ENCODE measurements around the gene ERBB2. TPM values are rescaled to one million over a fixed set of nuclear protein-coding genes. Genes with fewer than 3 reads are reported as not detected.

ERBB2 gene
- total and polyA plus RNA-seq, 2 of the 13 experiments (the other 11 are each of a cell fraction or from before 2014, with no cell fraction given): 57.7 to 64.1 TPM

DNA sequence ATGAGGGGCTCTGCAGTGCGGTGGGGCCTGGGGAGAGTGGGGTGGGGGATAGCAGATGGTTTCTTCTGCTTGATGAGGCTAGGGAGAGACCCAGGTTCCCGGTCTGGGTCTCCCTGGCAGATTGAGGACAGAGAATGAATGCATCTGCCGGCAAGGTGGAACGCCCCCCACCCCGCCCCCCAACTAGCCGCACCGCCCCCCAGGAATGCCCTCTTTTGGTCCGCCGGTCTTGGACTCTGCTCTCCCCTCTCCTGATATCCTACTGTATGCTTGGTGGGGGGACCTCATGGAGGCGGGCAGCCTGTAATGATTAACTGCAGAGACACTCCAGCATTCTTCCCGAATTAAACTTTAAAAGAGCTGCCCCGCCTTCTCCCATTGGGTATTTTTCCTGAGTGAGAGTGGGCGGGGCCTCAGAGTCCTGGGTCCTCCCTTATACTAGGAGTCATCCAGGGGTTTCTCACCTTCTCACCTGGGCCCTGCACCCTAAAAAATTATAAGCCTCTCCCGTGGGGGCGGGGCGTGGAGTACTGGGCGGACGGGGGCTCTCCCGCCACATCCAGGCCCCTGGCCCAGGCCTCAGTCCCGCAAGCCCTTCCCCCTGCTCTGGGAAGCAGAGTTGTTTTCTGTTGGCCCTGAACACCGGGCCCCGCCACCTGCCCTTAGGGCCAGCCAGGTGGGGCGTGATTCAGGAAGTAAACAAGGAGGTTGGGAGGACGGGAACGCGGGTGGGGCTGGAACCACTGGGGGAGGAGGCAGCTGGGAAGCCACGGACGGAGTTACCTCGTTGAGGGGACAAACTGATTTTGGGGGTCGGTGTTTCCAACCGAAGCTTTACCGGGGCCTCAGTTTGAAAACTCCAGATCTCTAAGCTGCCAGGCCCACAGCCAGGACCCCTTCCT is 39.4 kb downstream of the ERBB2 start (continued):
- TF ChIP-seq SNRNP70 (IDR thresholded peaks at IDR 0.05; ENCODE audit: low read depth, low read length) (no peak), HNF4G (IDR thresholded peaks at IDR 0.05; ENCODE audit: borderline replicate concordance, low read depth, low read length) (peak; percentile 92), HNF4G (CRISPR knock-in tag; IDR thresholded peaks at IDR 0.05; ENCODE audit: borderline replicate concordance, low read depth) (peak; percentile 60; the same call in 1 of the 2 replicates), ZBTB26 (CRISPR knock-in tag; IDR thresholded peaks at IDR 0.05; ENCODE audit: borderline replicate concordance) (peak; percentile 74; the same call in 1 of the 2 replicates), SP2 (CRISPR knock-in tag; IDR thresholded peaks at IDR 0.05) (no peak), ZNF784 (CRISPR knock-in tag; IDR thresholded peaks at IDR 0.05; ENCODE audit: borderline replicate concordance) (peak; percentile 71; the same call in 1 of the 2 replicates), ZBTB2 (CRISPR knock-in tag; IDR thresholded peaks at IDR 0.05; ENCODE audit: low read depth) (no peak; the same call in 1 of the 2 replicates), TRIM22 (IDR thresholded peaks at IDR 0.05) (no peak), LRRFIP1 (CRISPR knock-in tag; conservative IDR thresholded peaks at IDR 0.05) (no peak; the same call in 1 of the 2 replicates), NRL (CRISPR knock-in tag; IDR thresholded peaks at IDR 0.05; ENCODE audit: borderline replicate concordance) (peak; percentile 21; the same call in 1 of the 2 replicates), MAFG (CRISPR knock-in tag; IDR thresholded peaks at IDR 0.05) (no peak), ZMYM2 (CRISPR knock-in tag; IDR thresholded peaks at IDR 0.05) (no peak), PTBP1 (IDR thresholded peaks at IDR 0.05; ENCODE audit: low read depth, low read length, poor library complexity, severe bottlenecking) (no peak), ZNF383 (CRISPR knock-in tag; IDR thresholded peaks at IDR 0.05; ENCODE audit: borderline replicate concordance) (peak; percentile 88; the same call in 1 of the 2 replicates), SIN3A (IDR thresholded peaks at IDR 0.05; ENCODE audit: borderline replicate concordance, low read depth, low read length) (peak; percentile 95)
- TF ChIP-seq, protein P1, sequence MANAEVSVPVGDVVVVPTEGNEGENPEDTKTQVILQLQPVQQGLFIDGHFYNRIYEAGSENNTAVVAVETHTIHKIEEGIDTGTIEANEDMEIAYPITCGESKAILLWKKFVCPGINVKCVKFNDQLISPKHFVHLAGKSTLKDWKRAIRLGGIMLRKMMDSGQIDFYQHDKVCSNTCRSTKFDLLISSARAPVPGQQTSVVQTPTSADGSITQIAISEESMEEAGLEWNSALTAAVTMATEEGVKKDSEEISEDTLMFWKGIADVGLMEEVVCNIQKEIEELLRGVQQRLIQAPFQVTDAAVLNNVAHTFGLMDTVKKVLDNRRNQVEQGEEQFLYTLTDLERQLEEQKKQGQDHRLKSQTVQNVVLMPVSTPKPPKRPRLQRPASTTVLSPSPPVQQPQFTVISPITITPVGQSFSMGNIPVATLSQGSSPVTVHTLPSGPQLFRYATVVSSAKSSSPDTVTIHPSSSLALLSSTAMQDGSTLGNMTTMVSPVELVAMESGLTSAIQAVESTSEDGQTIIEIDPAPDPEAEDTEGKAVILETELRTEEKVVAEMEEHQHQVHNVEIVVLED (CRISPR knock-in tag; IDR thresholded peaks at IDR 0.05; ENCODE audit: borderline replicate concordance): no peak
- TF ChIP-seq, protein P2, sequence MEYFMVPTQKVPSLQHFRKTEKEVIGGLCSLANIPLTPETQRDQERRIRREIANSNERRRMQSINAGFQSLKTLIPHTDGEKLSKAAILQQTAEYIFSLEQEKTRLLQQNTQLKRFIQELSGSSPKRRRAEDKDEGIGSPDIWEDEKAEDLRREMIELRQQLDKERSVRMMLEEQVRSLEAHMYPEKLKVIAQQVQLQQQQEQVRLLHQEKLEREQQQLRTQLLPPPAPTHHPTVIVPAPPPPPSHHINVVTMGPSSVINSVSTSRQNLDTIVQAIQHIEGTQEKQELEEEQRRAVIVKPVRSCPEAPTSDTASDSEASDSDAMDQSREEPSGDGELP (IDR thresholded peaks at IDR 0.05; ENCODE audit: borderline replicate concordance, low read depth): peak; percentile 89
